Measurements from ENCODE around the gene RTP1.
"Not testable (repeated sequence)": the region's sequence is repeated elsewhere in the genome, so short reads cannot be mapped to it uniquely, and the experiment has no call there.

RTP1 gene

DNA sequence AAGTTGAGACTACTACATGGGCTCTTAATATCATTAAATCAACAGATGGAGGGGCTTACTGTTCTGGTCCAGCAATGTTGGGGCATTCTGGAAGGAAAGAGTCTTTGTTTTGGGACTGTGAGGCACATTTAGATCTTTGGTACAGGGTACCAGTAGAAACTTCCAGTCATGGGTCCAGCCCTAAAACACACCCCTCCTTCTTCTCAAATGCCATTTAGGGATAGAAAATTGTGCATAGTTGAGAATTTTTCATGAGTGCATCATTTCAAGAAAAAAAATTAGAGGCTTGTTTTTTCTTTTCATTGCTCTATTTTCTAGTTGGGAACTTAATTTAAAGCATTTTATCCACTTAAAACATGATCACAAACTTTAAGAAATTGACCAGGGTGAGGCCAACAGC, 4.1 kb upstream of the RTP1 start:
- no peak for DNase-seq
- in situ Hi-C loops (cut with HindIII; ENCODE audit: low pct_ligation_motif_present, low pct_unique_long_range_greater_than_20kb, low sequenced_read_pairs) = no loop called here

DNA sequence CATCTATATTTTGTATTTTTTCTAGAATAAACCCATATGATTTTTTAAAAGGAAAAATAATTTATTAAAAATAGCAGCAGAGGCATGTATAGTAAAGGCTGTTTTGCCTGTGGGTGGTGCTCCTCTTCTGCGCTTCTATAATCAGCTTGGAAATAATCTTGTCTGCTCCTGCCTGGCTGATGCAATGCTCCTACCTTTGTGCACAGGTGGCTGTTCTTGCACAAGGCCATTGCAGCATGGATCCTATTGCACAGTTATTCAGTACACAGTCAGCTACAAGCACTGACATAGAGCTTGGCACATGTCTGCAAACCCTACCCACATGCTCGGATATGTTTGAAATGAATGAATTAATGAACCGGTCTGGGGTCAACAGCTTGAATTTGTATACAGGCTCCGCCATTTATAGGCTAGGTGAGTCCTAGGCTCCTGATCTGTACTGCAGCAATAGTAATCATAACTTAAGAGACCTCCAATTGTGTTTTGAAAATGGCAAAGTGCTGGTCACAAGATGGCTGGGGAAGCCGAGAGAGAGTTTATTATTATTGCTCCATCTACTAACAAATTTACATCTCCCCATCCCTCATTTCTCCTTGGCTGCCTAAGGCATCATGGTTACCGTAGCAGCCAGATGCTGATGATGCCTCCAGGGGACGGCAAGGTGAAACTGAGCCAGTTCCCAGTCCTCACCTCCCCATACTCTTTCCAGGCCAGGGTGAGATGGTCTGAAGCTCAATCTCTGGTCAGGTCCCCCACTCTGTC, 532 bp upstream of the RTP1 start:
- in situ Hi-C loops (cut with HindIII; ENCODE audit: low pct_ligation_motif_present, low pct_unique_long_range_greater_than_20kb, low sequenced_read_pairs) = no loop called here

DNA sequence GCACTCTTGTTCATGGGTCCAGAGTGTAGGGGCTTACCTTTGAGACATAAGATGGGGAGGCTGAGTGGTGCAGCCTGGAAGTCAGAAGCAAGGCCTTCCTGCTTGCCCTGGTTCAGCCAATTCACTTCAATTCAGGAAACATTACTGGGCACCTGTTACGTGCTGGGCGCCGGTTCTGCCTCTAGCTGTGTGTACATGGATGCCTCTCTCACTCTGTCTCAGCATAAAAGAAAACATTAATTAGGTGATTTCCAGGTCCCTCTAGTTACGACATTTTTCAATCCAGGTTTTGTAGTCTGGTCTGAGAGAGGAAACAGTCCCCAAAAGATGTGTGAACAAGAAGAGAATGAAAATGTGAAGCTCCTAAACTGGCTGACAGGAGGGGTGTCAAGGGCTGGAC, 1.2 kb downstream of the RTP1 start:
- DNase-seq = no peak
- in situ Hi-C loops (cut with HindIII; ENCODE audit: low pct_ligation_motif_present, low pct_unique_long_range_greater_than_20kb, low sequenced_read_pairs) = no loop called here

More for the DNA sequence above, 532 bp upstream of the RTP1 start:
- no peak for DNase-seq

DNA sequence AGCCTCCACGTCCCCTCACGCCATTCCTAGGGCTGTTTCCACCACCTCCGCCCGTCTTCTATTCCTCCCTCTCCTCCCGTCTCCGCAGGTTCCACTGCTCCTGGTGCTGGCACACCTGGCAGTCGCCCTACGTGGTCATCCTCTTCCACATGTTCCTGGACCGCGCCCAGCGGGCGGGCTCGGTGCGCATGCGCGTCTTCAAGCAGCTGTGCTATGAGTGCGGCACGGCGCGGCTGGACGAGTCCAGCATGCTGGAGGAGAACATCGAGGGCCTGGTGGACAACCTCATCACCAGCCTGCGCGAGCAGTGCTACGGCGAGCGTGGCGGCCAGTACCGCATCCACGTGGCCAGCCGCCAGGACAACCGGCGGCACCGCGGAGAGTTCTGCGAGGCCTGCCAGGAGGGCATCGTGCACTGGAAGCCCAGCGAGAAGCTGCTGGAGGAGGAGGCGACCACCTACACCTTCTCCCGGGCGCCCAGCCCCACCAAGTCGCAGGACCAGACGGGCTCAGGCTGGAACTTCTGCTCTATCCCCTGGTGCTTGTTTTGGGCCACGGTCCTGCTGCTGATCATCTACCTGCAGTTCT, 2.3 kb downstream of the RTP1 start:
- in situ Hi-C loops (cut with HindIII; ENCODE audit: low pct_ligation_motif_present, low pct_unique_long_range_greater_than_20kb, low sequenced_read_pairs); DNase-seq: not testable (repeated sequence)

DNA sequence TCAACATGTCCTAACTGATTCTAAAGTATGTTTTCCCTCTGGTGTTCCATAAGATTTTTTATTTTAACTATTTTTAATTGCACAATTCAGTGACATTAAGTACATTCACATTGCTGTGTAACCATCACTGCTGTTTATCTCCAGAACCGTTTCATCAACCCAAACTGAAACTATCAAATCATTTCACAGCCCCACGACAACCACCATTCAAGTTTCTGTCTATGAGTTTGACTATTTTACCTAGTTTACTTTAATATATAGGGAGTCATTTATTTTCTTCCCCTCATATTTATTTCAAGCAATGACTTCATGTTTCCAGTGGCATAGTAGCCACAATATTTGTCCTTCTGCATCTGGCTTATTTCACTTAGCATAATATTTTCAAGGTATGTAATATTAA, 8.4 kb downstream of the RTP1 start:
- in situ Hi-C loops (cut with HindIII; ENCODE audit: low pct_ligation_motif_present, low pct_unique_long_range_greater_than_20kb, low sequenced_read_pairs) = no loop called here
- DNase-seq = no peak

DNA sequence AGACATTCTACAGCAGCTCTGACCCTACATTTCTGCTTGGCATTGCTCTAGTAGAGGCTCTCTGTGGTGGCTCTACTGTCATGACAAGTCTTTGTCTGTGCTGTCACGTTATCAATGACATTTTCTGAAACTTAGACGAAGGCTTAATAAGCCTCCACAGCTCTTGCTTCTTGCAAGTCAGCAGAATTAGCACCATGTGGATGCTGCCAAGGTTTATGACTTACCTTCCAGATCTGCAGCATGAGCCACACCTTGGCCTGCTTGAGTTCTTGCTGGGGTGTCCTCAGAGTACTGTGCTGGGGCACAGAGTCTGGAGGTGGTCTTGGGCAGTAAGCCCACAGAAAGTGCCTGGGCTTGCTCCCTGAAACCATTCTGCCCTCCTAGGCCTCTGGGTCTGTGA, 9.8 kb downstream of the RTP1 start:
- in situ Hi-C loops (cut with HindIII; ENCODE audit: low pct_ligation_motif_present, low pct_unique_long_range_greater_than_20kb, low sequenced_read_pairs) = no loop called here
- no peak for DNase-seq

DNA sequence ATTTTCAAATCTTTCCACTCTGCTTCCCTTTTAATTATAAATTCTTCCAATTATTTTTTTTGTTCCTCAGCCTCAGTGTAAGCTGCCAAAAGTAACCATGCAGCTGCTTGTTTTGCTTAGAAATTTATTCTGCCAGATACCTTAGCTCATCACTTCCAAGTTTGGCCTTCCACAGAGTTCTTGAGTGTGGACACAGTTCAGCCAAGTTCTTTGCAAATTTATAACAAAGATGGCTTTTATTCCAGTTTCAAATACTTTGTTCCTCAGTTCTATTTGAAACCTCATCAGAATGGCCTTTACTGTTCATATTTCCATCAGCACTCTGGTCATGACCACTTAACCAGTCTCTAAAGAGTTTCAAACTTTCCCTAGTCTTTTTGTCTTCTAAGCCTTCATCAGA, 10.3 kb downstream of the RTP1 start:
- DNase-seq = no peak
- in situ Hi-C loops (cut with HindIII; ENCODE audit: low pct_ligation_motif_present, low pct_unique_long_range_greater_than_20kb, low sequenced_read_pairs) = no loop called here

DNA sequence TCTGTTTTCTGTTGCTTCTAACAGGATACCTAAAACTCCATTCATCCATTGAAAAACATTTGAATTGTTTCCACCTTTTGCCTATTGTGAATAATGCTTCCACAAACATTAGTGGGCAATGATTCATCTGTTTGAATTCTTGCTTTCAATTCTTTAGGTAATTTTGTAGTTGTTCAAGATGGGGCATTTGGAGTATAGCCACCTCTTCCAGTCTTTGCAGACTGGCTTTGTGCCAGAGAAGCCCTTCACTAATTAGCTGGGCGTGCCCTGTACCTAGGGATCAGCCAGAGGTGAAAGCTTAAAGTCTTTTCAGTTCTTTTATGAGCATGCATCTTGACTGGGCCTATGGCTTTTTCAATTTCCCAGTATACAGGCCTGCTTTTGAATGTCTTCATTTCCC, 10.9 kb downstream of the RTP1 start:
- in situ Hi-C loops (cut with HindIII; ENCODE audit: low pct_ligation_motif_present, low pct_unique_long_range_greater_than_20kb, low sequenced_read_pairs) = no loop called here
- DNase-seq = no peak

DNA sequence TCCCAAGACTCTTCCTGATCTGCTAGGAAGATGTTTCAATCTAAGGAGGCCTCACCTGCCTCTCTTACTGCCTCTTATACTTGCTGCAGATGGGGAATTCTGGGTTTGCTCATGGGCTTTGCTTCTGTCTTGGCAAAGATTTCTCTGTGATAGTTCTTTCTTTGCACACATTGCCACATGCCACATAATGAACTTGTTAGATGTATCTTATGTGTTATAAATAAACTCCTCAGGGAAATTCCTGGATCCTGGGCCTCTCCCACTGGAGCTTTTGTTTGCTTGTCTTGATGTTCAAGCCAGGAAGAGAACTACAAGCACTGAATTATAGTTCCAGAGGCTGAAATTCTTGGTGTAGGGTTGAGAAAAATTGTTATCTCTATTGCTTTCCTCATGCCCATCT, 12.2 kb downstream of the RTP1 start:
- in situ Hi-C loops (cut with HindIII; ENCODE audit: low pct_ligation_motif_present, low pct_unique_long_range_greater_than_20kb, low sequenced_read_pairs) = no loop called here
- DNase-seq = no peak

DNA sequence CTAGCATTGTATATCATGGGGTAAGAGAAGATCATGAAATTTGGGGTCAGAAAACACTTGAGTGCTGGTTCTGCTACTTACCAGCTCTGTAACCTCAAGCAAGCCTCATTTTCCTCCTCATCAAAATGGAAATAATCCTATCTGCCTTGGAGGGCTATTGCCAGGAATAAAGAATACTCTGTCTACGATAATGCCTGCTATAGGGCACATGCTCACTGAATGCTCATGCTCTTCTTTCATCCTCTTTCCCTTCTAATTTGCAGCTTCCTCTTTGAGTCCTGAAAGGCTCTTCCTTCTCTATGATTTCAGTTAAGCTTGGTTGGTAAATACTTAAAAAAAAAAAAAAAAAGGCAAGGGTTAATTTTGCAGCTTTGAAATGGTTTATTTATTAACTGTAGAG, 12.8 kb downstream of the RTP1 start:
- DNase-seq = no peak
- in situ Hi-C loops (cut with HindIII; ENCODE audit: low pct_ligation_motif_present, low pct_unique_long_range_greater_than_20kb, low sequenced_read_pairs) = no loop called here

DNA sequence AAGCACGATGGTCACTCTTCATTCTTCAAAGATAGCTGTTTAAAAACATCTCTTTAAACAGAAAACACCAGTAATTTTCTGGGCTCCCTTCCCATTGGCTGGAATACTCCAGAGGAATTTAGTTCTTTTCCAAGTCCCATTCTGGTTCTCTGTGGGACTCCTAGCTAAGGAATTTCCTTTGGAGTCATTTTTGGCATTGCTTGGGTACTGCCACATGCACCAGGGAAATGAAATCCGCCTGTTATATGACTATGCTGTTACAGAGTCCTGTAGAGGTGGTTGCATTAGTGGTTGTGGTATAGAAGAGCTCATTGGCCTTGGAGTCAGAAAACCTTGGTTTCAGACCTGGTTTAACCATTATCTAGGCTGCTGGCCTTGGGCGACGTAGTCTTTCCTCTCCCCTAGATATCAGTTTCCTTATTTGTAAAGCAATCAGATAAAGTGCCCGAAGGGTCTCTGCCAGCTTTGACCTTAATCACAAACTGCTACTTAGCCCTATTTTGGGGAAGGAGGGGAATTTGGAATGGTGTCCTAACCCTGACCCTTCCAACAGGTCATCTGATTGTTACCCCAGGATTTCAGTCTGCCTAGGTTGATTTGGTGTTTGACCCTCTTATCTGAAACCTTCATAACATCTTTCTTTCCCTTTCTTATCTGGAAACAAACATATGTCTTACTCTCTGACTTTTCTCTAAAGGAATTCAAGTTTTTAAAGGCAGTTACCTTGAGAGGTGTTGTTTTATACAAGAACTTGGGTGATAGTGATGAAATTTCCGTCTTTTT, 13.4 kb downstream of the RTP1 start:
- in situ Hi-C loops (cut with HindIII; ENCODE audit: low pct_ligation_motif_present, low pct_unique_long_range_greater_than_20kb, low sequenced_read_pairs) = no loop called here
- DNase-seq = no peak

DNA sequence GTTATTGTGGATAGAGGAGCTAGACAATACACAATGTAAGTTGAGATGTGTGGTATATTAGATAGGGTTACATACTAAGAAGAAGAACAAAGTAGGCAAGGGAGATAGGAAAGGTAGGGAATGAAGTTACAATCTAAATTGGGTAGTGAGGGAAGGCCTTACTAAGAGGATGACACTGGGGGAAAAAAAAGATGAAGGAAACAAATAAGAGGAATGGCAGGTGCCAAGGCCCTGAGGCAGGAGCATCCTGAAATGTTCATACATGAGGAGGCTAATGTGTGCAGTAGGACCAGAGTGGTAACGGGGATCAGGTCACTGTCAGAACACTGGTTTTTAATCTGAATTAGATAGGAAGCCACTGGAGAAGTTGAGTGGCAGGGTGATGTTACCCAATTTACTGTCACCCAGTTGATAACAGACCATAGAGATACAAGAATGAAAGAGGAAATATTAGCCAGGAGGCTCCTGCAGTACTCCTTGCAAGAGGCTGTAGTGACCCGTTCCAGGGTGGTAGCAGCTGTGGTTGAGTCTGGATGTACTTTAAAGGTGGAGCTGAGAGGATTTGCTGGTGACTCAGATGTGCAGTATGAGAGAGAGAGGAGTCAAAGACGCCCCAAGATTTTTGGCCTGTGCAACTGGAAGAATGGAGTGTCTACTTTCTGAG, 14.4 kb downstream of the RTP1 start:
- in situ Hi-C loops (cut with HindIII; ENCODE audit: low pct_ligation_motif_present, low pct_unique_long_range_greater_than_20kb, low sequenced_read_pairs) = no loop called here
- DNase-seq = no peak

DNA sequence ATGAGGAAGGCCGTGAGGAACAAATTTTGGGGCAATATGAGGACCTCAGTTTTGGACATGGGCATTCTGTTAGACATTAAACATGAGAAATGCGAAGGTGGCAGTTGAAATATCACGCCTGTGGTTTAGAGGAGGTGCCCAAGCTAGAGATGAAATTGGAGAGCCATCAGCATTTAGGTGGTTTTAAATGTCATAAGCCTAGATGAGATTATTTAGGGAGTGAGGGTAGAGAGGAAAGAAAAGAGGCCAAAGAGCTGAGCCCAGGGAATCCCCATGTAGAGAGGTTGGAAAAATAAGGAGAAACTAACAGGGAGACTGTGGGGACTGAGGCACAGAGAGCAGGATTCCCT, 14.9 kb downstream of the RTP1 start:
- no peak for DNase-seq
- in situ Hi-C loops (cut with HindIII; ENCODE audit: low pct_ligation_motif_present, low pct_unique_long_range_greater_than_20kb, low sequenced_read_pairs) = no loop called here

DNA sequence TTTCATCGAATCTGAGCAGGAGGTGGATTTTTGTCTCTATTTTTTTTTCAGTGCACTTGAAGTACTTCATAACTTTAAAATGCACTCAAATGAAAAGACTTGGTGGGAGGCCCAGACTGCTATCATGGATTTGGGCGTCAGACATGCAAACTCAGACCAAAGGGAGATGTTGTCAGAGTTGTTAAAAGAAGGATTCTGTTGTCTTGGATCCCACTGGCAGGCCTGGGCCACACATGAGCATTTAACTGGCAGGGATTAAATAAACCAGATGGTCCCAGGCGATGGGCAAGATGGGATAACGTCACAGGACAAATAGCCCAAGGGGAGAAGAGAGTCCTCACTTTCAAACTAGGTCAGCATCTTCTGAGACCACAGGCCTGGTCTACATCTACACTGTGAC, 15.4 kb downstream of the RTP1 start:
- in situ Hi-C loops (cut with HindIII; ENCODE audit: low pct_ligation_motif_present, low pct_unique_long_range_greater_than_20kb, low sequenced_read_pairs) = no loop called here
- no peak for DNase-seq

DNA sequence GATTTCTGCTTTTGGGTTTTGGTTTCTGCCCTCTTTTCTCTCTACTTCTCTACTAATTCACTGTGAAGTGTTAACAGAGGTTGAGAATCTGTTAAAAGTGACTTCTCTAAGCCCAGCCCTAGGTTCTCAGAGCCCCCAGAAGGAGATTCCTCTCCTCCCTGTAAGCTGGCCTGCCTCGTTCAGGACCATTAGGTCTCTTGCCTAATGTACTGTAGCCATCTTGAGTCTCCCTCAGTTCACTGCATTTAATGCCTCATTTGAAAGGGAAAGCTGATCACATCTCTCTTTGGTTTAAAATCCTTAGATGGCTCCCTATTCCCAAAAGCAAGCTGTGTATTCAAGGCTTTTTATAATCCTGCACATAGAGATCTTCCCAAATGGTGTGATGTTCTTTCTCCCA, 16.3 kb downstream of the RTP1 start:
- DNase-seq = no peak
- in situ Hi-C loops (cut with HindIII; ENCODE audit: low pct_ligation_motif_present, low pct_unique_long_range_greater_than_20kb, low sequenced_read_pairs) = no loop called here

DNA sequence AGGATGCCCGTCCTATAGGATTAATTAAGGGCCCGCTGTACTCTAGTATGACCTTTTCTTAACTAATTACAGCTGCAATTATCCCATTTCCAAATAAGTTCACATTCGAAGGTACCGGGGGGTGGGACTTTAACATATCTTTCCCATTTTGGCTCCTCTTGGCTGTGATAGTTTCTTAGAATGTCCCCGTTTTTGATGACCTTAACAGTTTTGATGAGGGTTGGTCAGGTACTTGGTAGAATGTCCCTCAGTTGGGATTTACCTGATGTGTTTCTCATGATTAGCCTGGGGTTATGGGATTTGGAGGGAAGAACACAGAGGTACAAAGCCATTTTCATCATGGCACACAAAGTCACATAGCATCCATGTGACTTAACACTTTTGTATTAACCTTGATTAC, 18.2 kb downstream of the RTP1 start:
- in situ Hi-C loops (cut with HindIII; ENCODE audit: low pct_ligation_motif_present, low pct_unique_long_range_greater_than_20kb, low sequenced_read_pairs) = no loop called here
- no peak for DNase-seq

DNA sequence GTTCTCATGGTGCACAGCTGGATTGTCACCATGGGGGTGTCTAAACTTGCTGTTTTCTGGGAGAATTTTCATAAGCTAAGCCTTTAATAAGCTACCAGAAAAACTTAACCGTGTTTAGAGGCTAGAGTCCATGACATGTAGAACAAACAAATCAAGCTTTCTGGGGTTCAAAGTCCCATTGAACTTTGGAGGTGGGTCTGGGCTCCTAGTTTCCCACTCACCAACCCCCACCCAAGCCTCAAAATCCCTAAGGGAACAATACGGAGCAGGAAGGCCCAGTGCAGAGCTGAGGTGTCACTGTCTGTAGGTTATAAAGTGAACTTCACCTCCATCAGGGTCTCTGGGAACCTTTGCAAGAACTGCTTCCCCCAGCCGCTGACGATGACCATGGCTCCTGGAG, 25.5 kb downstream of the RTP1 start:
- DNase-seq = no peak
- in situ Hi-C loops (cut with HindIII; ENCODE audit: low pct_ligation_motif_present, low pct_unique_long_range_greater_than_20kb, low sequenced_read_pairs) = no loop called here

DNA sequence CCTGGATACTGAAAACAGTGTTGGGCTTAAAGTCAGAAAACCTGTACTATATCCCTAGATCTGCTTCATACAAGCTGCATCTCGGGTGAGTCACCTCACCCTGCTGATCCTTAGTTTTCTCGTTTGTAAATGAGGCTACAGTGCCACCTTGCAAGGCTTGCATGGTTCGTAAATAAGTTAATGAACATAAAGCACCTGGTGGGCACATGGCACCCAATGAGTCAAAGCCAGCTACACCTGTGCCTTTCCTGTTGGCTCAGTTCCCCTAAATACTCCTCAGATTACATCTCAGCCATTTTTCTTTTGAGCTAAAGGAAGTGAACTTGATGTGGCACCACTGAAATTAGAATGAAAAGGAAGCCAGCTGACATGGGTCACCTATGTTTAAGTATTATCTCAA, 26.5 kb downstream of the RTP1 start:
- no peak for DNase-seq
- in situ Hi-C loops (cut with HindIII; ENCODE audit: low pct_ligation_motif_present, low pct_unique_long_range_greater_than_20kb, low sequenced_read_pairs) = no loop called here

DNA sequence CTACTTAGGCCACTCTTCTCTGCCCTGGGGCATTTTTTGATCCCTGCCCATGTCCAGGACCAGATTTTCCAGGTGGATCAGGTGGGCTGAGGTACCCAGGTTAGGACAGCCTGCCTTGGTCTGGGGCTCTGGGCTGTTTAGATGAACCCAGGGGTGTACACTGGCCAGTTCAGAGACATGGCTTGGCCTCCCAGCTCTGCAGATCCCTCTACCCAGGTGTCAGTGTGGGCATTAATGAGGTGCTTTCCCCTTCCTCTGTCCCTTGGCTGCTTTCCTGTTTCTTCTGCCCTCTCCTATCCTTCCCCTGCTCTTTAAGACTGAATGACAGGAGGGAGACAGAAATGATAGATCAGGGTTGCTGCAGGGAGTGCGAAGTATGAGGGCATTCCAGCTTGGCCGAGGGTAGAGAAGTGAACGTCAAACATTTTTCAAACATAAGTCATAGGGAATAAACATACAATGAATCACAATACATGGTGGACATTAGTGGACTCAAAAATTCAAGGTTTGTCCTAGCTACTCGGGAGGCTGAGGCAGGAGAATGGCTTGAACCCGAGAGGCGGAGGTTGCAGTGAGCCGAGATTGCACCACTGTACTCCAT, 30.5 kb downstream of the RTP1 start:
- in situ Hi-C loops (cut with HindIII; ENCODE audit: low pct_ligation_motif_present, low pct_unique_long_range_greater_than_20kb, low sequenced_read_pairs) = no loop called here
- DNase-seq = peak; percentile 33

Data from ACHN (cell line).